ENCODE results near the gene PLCH1.

GRCh38 chr3:155446366-155446765, 298.5 kb downstream of the PLCH1 start:
- TF ChIP-seq SIN3A (IDR thresholded peaks at IDR 0.05; ENCODE audit: low read depth) (no peak), POLR2A (IDR thresholded peaks at IDR 0.05; ENCODE audit: borderline replicate concordance, extremely low read depth, insufficient read depth, insufficient read length) (no peak), CTCF (IDR thresholded peaks at IDR 0.05 in 2 of 3, conservative IDR thresholded peaks at IDR 0.05 in 1 of 3; ENCODE audit: borderline replicate concordance in 1 of 3, insufficient read depth in 1 of 3, low read depth in 2 of 3, low read length in 2 of 3) (no peak), REST (IDR thresholded peaks at IDR 0.05; ENCODE audit: low read depth) (no peak), MAX (IDR thresholded peaks at IDR 0.05) (no peak), ELF1 (IDR thresholded peaks at IDR 0.05; ENCODE audit: borderline replicate concordance, low read depth) (no peak), TCF7L2 (IDR thresholded peaks at IDR 0.05; ENCODE audit: borderline replicate concordance, extremely low read depth, insufficient read depth, insufficient read length) (no peak), SRF (IDR thresholded peaks at IDR 0.05; ENCODE audit: low read depth) (no peak), YY1 (IDR thresholded peaks at IDR 0.05; ENCODE audit: extremely low read depth, insufficient replicate concordance, low read depth, low read length) (no peak), CBX3 (IDR thresholded peaks at IDR 0.05; ENCODE audit: low read depth) (no peak), EZH2 (IDR thresholded peaks at IDR 0.05) (no peak)
